Activated naive CD4-positive, alpha-beta T cell treated with anti-CD3 and anti-CD28 coated beads for 36 hours (primary cell): ENCODE data around the gene HDAC5. TPM values are rescaled to one million over a fixed set of nuclear protein-coding genes. Genes with fewer than 3 reads are reported as not detected.
"Not testable (repeated sequence)": the region's sequence is repeated elsewhere in the genome, so short reads cannot be mapped to it uniquely, and the experiment has no call there.

Experiments
- CTCF ChIA-PET: fragments of 350-600 bp; sonication (Branson Sonifier 250); formaldehyde crosslinking; loops from one replicate; lab custom pipeline; 2021; ENCODE audit warnings: antibody characterized with exemption; lab: Charles Lee
- DNase-seq: peaks from one replicate; pipeline ENCODE4 v3.0.0-alpha.2; 2020
- H3K27ac Mint-ChIP-seq: one replicate; pipeline ENCODE4 v1.8.0; 2021; ENCODE audit warnings: mild to moderate bottlenecking, mixed read lengths
- H3K27me3 Mint-ChIP-seq: one replicate; pipeline ENCODE4 v1.8.0; 2021; ENCODE audit warnings: low read depth, mixed read lengths
- H3K36me3 Mint-ChIP-seq: one replicate; pipeline ENCODE4 v1.8.0; 2021; ENCODE audit warnings: low read depth, mixed read lengths
- H3K4me1 Mint-ChIP-seq: one replicate; pipeline ENCODE4 v1.8.0; 2021; ENCODE audit warnings: low read depth, mixed read lengths
- H3K4me3 Mint-ChIP-seq: one replicate; pipeline ENCODE4 v1.8.0; 2021; ENCODE audit warnings: mild to moderate bottlenecking, moderate library complexity, mixed read lengths
- H3K9me3 Mint-ChIP-seq: one replicate; pipeline ENCODE4 v1.8.0; 2021; ENCODE audit warnings: mixed read lengths
- intact Hi-C: fragments of 100-400 bp; cut with micrococcal nuclease; formaldehyde crosslinking; loops from one replicate; pipeline ENCODE4 v1.15.1; 2023
- total RNA-seq, 2 experiments: library from RNA; stranded (reverse); gene quantifications; one replicate each; pipeline ENCODE4 v1.2.3, GENCODE V29; 2021

Gene HDAC5
- total RNA-seq, 2 experiments from 2014 or later: 17.9 to 18.9 TPM

DNA sequence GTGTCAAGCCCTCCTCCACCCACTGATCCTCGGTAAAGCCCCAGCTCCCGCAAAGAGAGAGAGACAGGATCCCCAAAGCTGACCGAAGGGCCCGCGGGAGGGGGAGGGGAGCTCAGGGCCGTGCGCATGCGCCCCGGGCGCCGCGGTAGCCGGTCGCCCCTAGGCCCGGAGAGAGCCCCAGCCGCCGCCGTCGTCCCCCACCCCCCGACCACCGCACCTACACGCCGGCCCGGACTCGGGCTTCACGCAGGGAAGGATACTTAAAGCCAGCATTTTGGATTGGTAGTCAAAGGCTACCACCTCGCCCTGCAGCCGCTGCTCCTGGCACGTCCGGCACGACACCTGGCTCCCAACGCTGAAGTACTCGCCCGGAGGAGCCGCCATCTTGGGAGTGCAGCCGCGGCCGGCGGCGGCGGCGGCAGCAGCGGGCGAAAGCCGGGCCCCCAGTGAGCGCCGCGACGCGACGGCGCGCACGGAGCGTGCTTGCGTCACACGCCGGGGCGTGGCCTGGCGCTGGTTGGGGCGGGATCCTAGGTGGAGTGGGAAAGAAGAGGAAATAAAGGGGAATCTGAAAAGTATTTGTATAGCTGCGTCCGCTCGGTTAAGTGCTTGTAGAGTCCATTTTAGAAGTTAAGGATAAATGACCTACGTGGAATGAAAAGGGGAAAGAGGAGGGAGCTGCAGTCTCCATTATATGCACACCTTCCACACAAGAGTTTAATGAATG is 57.1 kb downstream of the HDAC5 start, which contains the start of gene LSM12:
Gene LSM12, minus strand, starts transcription at position 468 of the 727 bp plus-strand sequence. Its CDS starts 84 bp downstream, at position 384.
- peak; percentile 92 for DNase-seq
- CTCF ChIA-PET: interaction anchor here (1.0 to 1.1 kb wide), 2 partner anchors 25 to 57 kb away, joined by 4 read pairs; partner anchors contain the start of gene HDAC5
- no peaks in the 10 kb centered on the region for H3K27me3 Mint-ChIP-seq

GRCh38 chr17:44065668-44066203 is 57.7 kb downstream of the HDAC5 start:
- Mint-ChIP-seq H3K4me3 (peak overlapping the region; percentile 92), H3K36me3 (peaks cover 25% of the 10 kb centered on the region), H3K4me1 (peaks cover 58% of the 10 kb centered on the region), H3K9me3 (no peaks in the 10 kb centered on the region), H3K27ac (peak overlapping the region; percentile 93), H3K27me3 (no peaks in the 10 kb centered on the region)
- peak; percentile 37 for DNase-seq
- CTCF ChIA-PET: interaction anchor here (1.0 kb wide), 1 partner anchor 58 kb away, joined by 4 read pairs; the partner anchor contains the start of gene HDAC5
- intact Hi-C loops: loop anchor here (1.0 to 5.0 kb wide), 5 partner anchors 45 to 282 kb away; partner anchors contain the start of genes GRN and HROB

More for the DNA sequence above, 57.1 kb downstream of the HDAC5 start, which contains the start of gene LSM12:
- H3K27ac Mint-ChIP-seq: peak within 1 kb of the TSS; percentile 93
- peak within 1 kb of the TSS; percentile 92 for H3K4me3 Mint-ChIP-seq
- H3K4me1 Mint-ChIP-seq: peaks cover 61% of the 10 kb centered on the region
- intact Hi-C loops: loop anchor here (1.0 to 5.0 kb wide), 5 partner anchors 44 to 281 kb away; partner anchors contain the start of genes GRN and HROB
- H3K36me3 Mint-ChIP-seq: peaks cover 23% of the 10 kb centered on the region
- no peaks in the 10 kb centered on the region for H3K9me3 Mint-ChIP-seq

DNA sequence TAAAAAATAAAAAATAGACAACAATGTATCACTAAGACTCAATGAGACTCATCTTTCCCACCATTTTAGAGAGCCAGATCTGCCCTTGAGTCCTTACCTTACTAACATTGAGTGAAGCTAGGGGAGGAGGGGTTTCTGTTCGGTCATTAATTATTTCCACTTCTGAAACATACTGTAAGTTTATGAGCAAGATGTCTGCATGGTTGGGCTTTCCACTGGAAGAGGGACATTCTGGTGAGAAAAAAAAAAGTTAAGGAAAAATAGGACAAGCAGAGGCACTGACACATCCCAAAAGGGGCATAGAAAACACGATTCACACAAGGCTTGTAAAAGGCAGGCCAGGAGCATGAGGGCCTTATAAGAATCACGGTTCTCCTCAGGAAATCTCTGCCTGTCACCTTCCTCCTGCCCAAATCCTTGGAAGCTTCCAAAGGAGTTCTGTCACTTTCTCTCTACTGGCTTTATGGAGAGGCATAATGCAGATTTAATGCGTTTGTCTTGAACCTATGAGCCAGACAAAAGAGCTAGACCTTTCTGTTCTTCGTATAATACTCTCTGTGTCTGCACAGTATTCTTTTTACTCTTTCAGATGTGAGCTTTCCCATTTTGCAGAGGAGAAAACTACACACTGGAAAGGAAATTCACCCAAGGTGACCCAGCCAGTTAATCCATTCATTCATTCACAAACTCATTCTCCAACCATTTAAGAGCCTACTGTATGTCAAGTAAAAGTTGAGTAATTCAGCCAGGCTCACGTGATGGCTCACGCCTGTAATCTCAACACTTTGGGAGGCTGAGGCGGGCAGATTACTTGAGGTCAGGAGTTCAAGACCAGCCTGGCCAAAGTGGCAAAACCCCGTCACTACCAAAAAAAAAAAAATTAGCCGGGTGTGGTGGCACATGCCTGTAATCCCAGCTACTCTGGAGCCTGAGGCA is 59.5 kb downstream of the HDAC5 start:
- no peaks in the 10 kb centered on the region for H3K27me3 Mint-ChIP-seq
- H3K4me1 Mint-ChIP-seq: peaks cover 62% of the 10 kb centered on the region
- peak overlapping the region; percentile 2 for H3K4me3 Mint-ChIP-seq
- DNase-seq: no peak
- H3K36me3 Mint-ChIP-seq: peaks cover 38% of the 10 kb centered on the region
- no peaks in the 10 kb centered on the region for H3K9me3 Mint-ChIP-seq
- H3K27ac Mint-ChIP-seq: peak overlapping the region; percentile 15
- CTCF ChIA-PET: interaction anchor here (0.7 kb wide), 1 partner anchor 42 kb away, joined by 3 read pairs; no protein-coding TSS in a partner anchor
- intact Hi-C loops: no loop called here

- Mint-ChIP-seq H3K36me3 (peaks cover 45% of the 10 kb centered on the region), H3K9me3 (no peaks in the 10 kb centered on the region), H3K27me3 (no peaks in the 10 kb centered on the region), H3K4me3 (no peak overlapping the region), H3K4me1 (peaks cover 57% of the 10 kb centered on the region), H3K27ac (no peak overlapping the region)
- intact Hi-C loops: no loop called here
- DNase-seq: no peak
- CTCF ChIA-PET: no interaction called here
Measured at GRCh38 chr17:44062871-44063270, 60.6 kb downstream of the HDAC5 start.

- Mint-ChIP-seq H3K4me1 (peaks cover 46% of the 10 kb centered on the region), H3K27ac (no peak overlapping the region), H3K27me3 (no peaks in the 10 kb centered on the region), H3K36me3 (peaks cover 45% of the 10 kb centered on the region), H3K9me3 (no peaks in the 10 kb centered on the region), H3K4me3 (no peak overlapping the region)
- intact Hi-C loops: no loop called here
- CTCF ChIA-PET: no interaction called here
- no peak for DNase-seq
Measured at GRCh38 chr17:44061446-44061845, 62.0 kb downstream of the HDAC5 start.

GRCh38 chr17:44059101-44059892 is 64.1 kb downstream of the HDAC5 start:
- Mint-ChIP-seq H3K4me3 (no peak overlapping the region), H3K9me3 (no peaks in the 10 kb centered on the region), H3K4me1 (peaks cover 40% of the 10 kb centered on the region), H3K27ac (no peak overlapping the region), H3K27me3 (no peaks in the 10 kb centered on the region), H3K36me3 (peaks cover 42% of the 10 kb centered on the region)
- DNase-seq: no peak
- intact Hi-C loops: no loop called here
- CTCF ChIA-PET: no interaction called here

DNA sequence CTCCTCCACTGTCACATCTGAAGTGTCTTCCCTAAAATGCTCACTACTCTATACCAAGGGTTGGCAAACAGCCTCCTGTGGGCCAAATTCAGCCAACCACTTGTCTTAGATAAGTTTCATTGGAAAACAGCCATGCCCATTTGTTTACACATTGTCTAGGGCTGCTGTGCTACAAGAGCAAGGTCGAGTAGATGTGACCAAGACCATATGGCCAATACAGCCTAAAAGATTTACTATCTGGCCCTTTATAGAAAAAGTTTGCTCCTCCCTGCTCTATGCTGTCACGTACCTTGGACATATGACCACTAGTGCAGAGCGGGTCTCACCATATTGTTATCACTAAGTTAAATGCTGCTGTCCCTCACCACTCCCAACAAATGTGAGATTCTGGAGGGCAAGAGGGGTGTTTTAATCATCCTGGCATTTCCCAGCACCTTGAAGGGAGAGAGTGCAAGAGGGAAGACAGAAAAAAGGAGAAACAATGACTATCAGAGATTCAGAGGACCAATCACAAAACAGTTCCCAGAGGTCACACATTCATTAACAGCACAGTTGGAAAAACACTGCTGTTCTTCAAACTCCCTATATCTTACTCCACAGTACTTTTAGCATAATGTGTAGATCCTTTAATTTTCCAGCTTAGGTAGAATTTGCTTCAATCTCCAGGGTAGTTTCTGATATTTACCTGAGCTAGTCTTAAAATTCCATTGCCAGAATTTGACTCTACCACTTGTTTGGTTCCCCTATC is 70.1 kb downstream of the HDAC5 start:
- DNase-seq: no peak
- Mint-ChIP-seq H3K27me3 (no peaks in the 10 kb centered on the region), H3K9me3 (no peaks in the 10 kb centered on the region), H3K4me3 (no peak overlapping the region), H3K27ac (no peak overlapping the region), H3K4me1 (peaks cover 8% of the 10 kb centered on the region), H3K36me3 (peaks cover 27% of the 10 kb centered on the region)
- CTCF ChIA-PET: interaction anchor here (0.6 kb wide), 1 partner anchor 53 kb away, joined by 3 read pairs; no protein-coding TSS in a partner anchor
- intact Hi-C loops: no loop called here

DNA sequence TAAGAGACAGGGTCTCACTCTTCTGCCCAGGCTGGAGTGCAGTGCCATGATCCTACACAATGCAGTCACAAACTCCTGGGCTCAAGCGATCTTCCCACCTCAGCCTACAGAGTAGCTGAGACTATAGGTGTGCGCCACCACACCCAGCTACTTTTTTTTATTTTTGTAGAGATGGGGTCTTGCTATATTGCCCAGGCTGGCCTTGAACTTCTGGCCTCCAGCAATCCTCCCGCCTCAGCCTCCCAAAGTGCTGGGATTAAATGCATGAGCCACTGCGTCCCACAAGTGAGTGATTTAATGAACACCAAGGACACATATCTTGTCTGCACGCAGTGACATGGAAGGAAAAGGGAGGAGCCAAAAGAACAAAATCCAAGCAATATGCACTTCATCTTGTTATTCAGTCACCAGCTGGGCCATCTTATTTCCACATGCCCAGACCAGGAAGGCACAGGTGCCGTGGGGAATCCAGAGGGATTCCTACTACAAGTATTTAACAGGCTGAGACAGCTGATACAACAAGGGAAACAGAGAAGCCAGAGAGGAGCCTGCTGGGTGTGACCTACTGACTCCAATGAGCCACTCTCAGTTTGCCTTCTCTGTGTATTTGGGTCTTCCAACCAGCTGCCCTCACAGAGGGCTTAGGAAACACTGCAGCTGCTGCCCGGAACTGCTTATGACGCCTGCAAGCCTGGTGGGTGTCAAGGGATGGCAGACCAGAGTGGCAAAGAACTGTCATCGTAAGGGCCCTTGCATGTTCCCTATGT is 74.0 kb downstream of the HDAC5 start:
- no peaks in the 10 kb centered on the region for H3K9me3 Mint-ChIP-seq
- intact Hi-C loops: no loop called here
- H3K4me3 Mint-ChIP-seq: no peak overlapping the region
- no peaks in the 10 kb centered on the region for H3K27me3 Mint-ChIP-seq
- no peak overlapping the region for H3K27ac Mint-ChIP-seq
- peaks cover 7% of the 10 kb centered on the region for H3K4me1 Mint-ChIP-seq
- H3K36me3 Mint-ChIP-seq: peaks cover 31% of the 10 kb centered on the region
- CTCF ChIA-PET: interaction anchor here (0.6 to 1.1 kb wide), 2 partner anchors 102 to 112 kb away, joined by 3 read pairs; no protein-coding TSS in a partner anchor
- DNase-seq: no peak

DNA sequence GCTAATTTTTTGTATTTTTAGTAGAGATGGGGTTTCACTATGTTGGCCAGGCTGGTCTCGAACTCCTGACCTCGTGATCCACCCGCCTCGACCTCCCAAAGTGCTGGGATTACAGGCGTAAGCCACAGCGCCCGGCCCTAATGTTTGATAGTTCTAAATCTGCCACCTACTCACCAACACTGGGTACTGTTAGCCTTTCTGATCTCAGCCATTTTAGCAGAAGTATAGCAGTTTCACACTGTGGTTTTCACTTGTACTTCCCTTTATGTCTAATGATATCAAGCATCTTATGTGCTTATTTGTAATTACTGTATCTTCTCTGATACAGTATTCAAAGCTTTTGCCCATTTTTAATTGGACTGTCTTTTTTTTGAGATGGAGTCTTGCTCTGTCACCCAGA is 76.5 kb downstream of the HDAC5 start:
- H3K36me3 Mint-ChIP-seq: peaks cover 19% of the 10 kb centered on the region
- CTCF ChIA-PET: interaction anchor here (0.6 kb wide), 1 partner anchor 51 kb away, joined by 3 read pairs; no protein-coding TSS in a partner anchor
- H3K9me3 Mint-ChIP-seq, DNase-seq, intact Hi-C loops, H3K27me3 Mint-ChIP-seq, H3K4me1 Mint-ChIP-seq, H3K27ac Mint-ChIP-seq, H3K4me3 Mint-ChIP-seq: not testable (repeated sequence)

GRCh38 chr17:44045486-44045885 is 78.0 kb downstream of the HDAC5 start:
- no peaks in the 10 kb centered on the region for H3K27me3 Mint-ChIP-seq
- no peaks in the 10 kb centered on the region for H3K9me3 Mint-ChIP-seq
- peaks cover 11% of the 10 kb centered on the region for H3K4me1 Mint-ChIP-seq
- peaks cover 20% of the 10 kb centered on the region for H3K36me3 Mint-ChIP-seq
- CTCF ChIA-PET: interaction anchor here (1.6 kb wide), 1 partner anchor 168 kb away, joined by 4 read pairs; no protein-coding TSS in a partner anchor
- no peak for DNase-seq
- no peak overlapping the region for H3K27ac Mint-ChIP-seq
- H3K4me3 Mint-ChIP-seq: no peak overlapping the region
- intact Hi-C loops: no loop called here
